Adrenal gland (tissue), 12 donors: ENCODE measurements around the gene WFDC1. TPM values are rescaled to one million over a fixed set of nuclear protein-coding genes. Genes with fewer than 3 reads are reported as not detected.

Source experiments
- DNase-seq, 7 donors: peaks; one replicate each; pipeline ENCODE4 v3.0.0-alpha.2; 2019 to 2020
- H3K27ac ChIP-seq, 5 donors: fragments of 200-600 bp; sonication (generic) in 4 of 5; 1 replicate in 3 of 5; 2 replicates in 2 of 5; pipeline versions ENCODE4 v1.5.1 to v1.8.0; 2016 to 2020; ENCODE audit warnings: mild to moderate bottlenecking in 1 of 5
- H3K27me3 ChIP-seq: fragments of 200-600 bp; 2 replicates; pipeline ENCODE4 v1.8.0; 2021
- H3K36me3 ChIP-seq, 2 donors: fragments of 200-600 bp; replicated peaks in 1 of 2; 1 replicate in 1 of 2; 2 replicates in 1 of 2; pipeline versions ENCODE4 v1.5.1 to v1.8.0; 2018 to 2022
- H3K4me1 ChIP-seq, 2 donors: fragments of 200-600 bp; replicated peaks in 1 of 2; 1 replicate in 1 of 2; 2 replicates in 1 of 2; pipeline versions ENCODE4 v1.5.1 to v1.8.0; 2018 to 2021
- H3K4me3 ChIP-seq, 4 donors: fragments of 200-600 bp; sonication (generic) in 3 of 4; one replicate each; pipeline ENCODE4 v1.5.1; 2016 to 2018
- H3K9me3 ChIP-seq, 3 donors: fragments of 200-600 bp; sonication (generic) in 1 of 3; replicated peaks in 1 of 3; 1 replicate in 2 of 3; 2 replicates in 1 of 3; pipeline versions ENCODE4 v1.5.1 to v1.8.0; 2016 to 2021
- CTCF ChIP-seq, 6 experiments: fragments of 450-650 bp in 4 of 6; fragments of 200-600 bp in 2 of 6; sonication (generic) in 1 of 6; IDR thresholded peaks; 1 replicate in 5 of 6; 2 replicates in 1 of 6; pipeline versions ENCODE4 v1.5.1 to v1.8.0; 2016 to 2021; ENCODE audit warnings: antibody characterized with exemption in 6 of 6, mild to moderate bottlenecking in 2 of 6, moderate library complexity in 1 of 6
- POLR2A ChIP-seq, 2 donors: fragments of 450-650 bp; IDR thresholded peaks; one replicate each; pipeline ENCODE4 v1.6.1; 2017; ENCODE audit warnings: antibody characterized with exemption in 2 of 2, mild to moderate bottlenecking in 2 of 2, moderate library complexity in 1 of 2
- WGBS, 4 donors: extraction: QIAGEN DNeasy Blood & Tissue Kit in 2 of 4; methylation state at CpG; one replicate each; pipeline versions ENCODE4 v1.1.5 to v1.1.7; 2013 to 2017; 5-methylcytosine and 5-hydroxymethylcytosine counted together
- intact Hi-C, 2 donors: fragments of 100-400 bp; cut with DNase I; formaldehyde crosslinking; loops; one replicate each; pipeline versions ENCODE4 v1.14.1 to v1.15.0; 2022 to 2023
- polyA plus RNA-seq, 3 donors: library from polyadenylated mRNA; stranded (reverse); fragments of 200-250 nt in 2 of 3; fragments of 350-450 nt in 1 of 3; fragmentation: Illumina TruSeq in 1 of 3; extraction: RNeasy Lipid Tissue Mini Kit (QIAGEN cat#74804) in 1 of 3; gene quantifications; one replicate each; pipeline ENCODE4 v1.2.3, GENCODE V29; 2013 to 2014
- total RNA-seq, 9 donors: library from RNA; depleted of rRNA in 4 of 9; stranded (reverse); fragments of >200 nt in 4 of 9; fragments of 120-200 nt in 1 of 9; fragmentation: NEBNext Ultra II Directional in 1 of 9; extraction: Animal tissue kit (Norgen Biotek cat#: 25700) in 1 of 9; gene quantifications; one replicate each; pipeline versions ENCODE4 v1.1.0 to v1.2.4, GENCODE V29; 2013 to 2023
- donor health status: healthy with polysubstance abuse.
- donor health status: Bipolar disorder and iron deficiency.
- donor health status: DM: yes; HTN: yes; CAD: no.
- donor health status: DM: no; HTN: no; CAD: no.
- donor health status: DM: no; HTN: no; CAD: no.
- donor health status: DM: yes; HTN: yes; CAD: no.

WFDC1 gene
- total and polyA plus RNA-seq, 12 donors = 9.6 to 284 (median 39.8) TPM

DNA sequence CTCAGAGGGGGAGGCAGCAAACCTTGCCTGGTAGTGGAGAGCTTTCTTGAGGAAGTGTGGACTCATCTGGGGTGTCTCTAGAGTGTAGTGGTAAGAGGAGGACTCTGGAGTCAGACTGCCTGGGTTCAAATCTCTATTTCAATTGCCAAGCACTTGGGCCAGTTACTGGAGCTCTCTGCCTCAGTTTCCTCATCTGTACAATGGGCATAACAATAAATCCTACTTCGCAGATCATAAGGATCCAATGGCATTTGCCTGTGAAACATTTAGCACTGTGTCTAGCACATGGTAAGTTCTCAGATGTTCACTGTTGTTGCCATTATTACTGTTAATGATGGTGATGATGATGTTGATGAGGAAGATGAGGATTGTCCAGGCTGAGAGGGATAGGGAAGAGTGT lies 23.6 kb upstream of the WFDC1 start:
- Histone ChIP-seq H3K4me3 (no peak overlapping the region), H3K4me1 (no peaks in the 10 kb centered on the region), H3K27ac (no peak overlapping the region), H3K36me3 (no peaks in the 10 kb centered on the region), H3K9me3 (no peaks in the 10 kb centered on the region), H3K27me3 (no peaks in the 10 kb centered on the region)
- DNase-seq = no peak
- intact Hi-C loops = no loop called here
- TF ChIP-seq POLR2A (IDR thresholded peaks at IDR 0.05) = no peak
- 33 to 73% (median 62%) methylated on average over 1 of the region's 1 CpG for WGBS, 4 donors

- Histone ChIP-seq H3K9me3 (no peaks in the 10 kb centered on the region), H3K36me3 (no peaks in the 10 kb centered on the region), H3K27me3 (no peaks in the 10 kb centered on the region), H3K4me3 (no peak overlapping the region), H3K4me1 (no peaks in the 10 kb centered on the region), H3K27ac (no peak overlapping the region)
- 53 to 67% (median 61%) methylated on average over 4 of the region's 4 CpGs for WGBS, 4 donors
- intact Hi-C loops = no loop called here
- DNase-seq = no peak
- TF ChIP-seq POLR2A (IDR thresholded peaks at IDR 0.05) (no peak), CTCF (IDR thresholded peaks at IDR 0.05) (no peak)
Observed at GRCh38 chr16:84271866-84272265, 22.8 kb upstream of the WFDC1 start.

DNA sequence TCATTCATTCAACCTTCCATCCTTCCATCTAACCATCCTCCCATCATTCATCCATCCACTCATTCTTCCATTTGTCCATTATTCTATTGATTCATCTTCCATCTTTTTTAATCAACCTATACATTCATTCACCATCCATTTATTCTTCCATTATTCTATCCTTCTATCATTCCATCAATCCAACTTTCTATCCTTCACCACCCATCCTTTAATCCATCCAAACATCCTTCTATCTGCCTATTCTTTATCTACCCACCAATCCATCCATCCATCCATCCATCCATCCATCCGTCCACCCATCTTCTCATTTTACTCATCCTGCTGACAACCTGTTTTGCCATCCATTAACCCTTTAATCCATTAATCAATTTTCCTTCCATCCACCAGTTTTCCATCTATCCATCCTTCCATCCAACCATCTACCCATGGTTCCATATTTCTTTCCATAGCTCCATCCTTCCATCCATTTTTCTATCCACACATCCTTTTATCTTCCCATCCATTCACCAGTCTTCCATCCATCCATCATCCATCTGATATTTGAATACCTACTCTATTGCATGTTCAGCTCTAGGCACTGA lies 21.8 kb upstream of the WFDC1 start:
- WGBS, 4 donors = 0 to 71% (median 41%) methylated on average over 1 of the region's 1 CpG
- TF ChIP-seq POLR2A (IDR thresholded peaks at IDR 0.05) (no peak), CTCF (IDR thresholded peaks at IDR 0.05) (no peak)
- intact Hi-C loops = no loop called here
- no peak for DNase-seq
- Histone ChIP-seq H3K4me1 (no peaks in the 10 kb centered on the region), H3K27ac (no peak overlapping the region), H3K36me3 (no peaks in the 10 kb centered on the region), H3K4me3 (no peak overlapping the region), H3K27me3 (no peaks in the 10 kb centered on the region), H3K9me3 (no peaks in the 10 kb centered on the region)

GRCh38 chr16:84274515-84274914 lies 20.2 kb upstream of the WFDC1 start:
- intact Hi-C loops = no loop called here
- WGBS, 4 donors = 86 to 94% (median 90%) methylated on average over 9 of the region's 9 CpGs
- H3K27me3 ChIP-seq = no peaks in the 10 kb centered on the region
- H3K4me1 ChIP-seq = no peaks in the 10 kb centered on the region
- no peak for TF ChIP-seq CTCF (IDR thresholded peaks at IDR 0.05)
- no peaks in the 10 kb centered on the region for H3K9me3 ChIP-seq
- H3K36me3 ChIP-seq = no peaks in the 10 kb centered on the region
- H3K27ac ChIP-seq = no peak overlapping the region
- H3K4me3 ChIP-seq = no peak overlapping the region
- DNase-seq = no peak

GRCh38 chr16:84275585-84276151 lies 19.0 kb upstream of the WFDC1 start:
- no peak overlapping the region for H3K4me3 ChIP-seq
- TF ChIP-seq CTCF (IDR thresholded peaks at IDR 0.05) = no peak
- TF ChIP-seq POLR2A (IDR thresholded peaks at IDR 0.05) = no peak
- no peaks in the 10 kb centered on the region for H3K9me3 ChIP-seq
- intact Hi-C loops = no loop called here
- no peaks in the 10 kb centered on the region for H3K27me3 ChIP-seq
- H3K4me1 ChIP-seq = no peaks in the 10 kb centered on the region
- DNase-seq = no peak
- H3K27ac ChIP-seq = no peak overlapping the region
- no peaks in the 10 kb centered on the region for H3K36me3 ChIP-seq
- 74 to 87% (median 80%) methylated on average over 6 of the region's 6 CpGs for WGBS, 4 donors
